GM19328 (cell line): ENCODE data around the gene STMP1.
"Not testable (repeated sequence)": the region's sequence is repeated elsewhere in the genome, so short reads cannot be mapped to it uniquely, and the experiment has no call there.

Experiments
- ATAC-seq: cut with Tn5 transposase; IDR thresholded peaks from one replicate; pipeline ENCODE4 v1.9.1; 2021; ENCODE audit warnings: mild to moderate bottlenecking, moderate library complexity; ENCODE audit not compliant: unreplicated experiment

Gene STMP1

DNA sequence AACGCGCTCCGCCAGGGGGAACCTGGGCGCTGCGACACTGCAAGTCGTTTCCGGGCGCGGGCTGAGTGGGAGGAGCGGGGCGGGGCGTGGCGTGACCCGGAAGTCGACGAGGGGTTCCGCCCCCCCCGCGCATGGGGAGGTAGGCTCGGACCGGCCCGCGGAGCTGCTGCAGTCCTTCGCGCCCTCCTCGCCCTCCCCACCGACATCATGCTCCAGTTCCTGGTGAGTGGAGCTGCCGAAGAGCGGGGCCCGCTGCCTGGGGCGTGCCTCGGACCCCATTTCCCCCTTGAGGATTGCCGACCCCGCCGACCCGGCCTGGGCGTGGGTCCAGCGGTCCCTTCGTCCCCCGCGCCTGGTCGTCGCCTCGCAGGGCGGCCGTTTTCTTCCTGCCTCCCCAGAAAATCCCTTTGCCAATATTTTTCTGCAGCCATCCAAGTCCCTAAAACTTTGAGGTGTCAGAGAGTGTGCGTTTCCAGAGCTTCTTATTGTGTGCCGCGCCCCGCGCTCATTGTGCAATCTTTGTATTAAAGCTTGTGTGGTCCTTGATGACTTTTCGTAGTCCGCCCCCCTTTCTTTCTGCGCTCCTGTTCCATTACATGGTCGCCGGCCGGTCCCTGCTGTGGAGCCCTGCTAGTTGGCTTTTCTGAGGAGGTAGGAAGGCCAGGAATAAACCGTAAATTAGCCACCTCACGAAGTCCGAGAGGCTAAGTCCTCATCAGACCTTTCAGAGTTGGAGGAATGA, at the start of gene STMP1:
Gene STMP1 (plus strand): TSS at position 142 of the 742 bp plus-strand sequence.
- peak; percentile 90 for ATAC-seq

DNA sequence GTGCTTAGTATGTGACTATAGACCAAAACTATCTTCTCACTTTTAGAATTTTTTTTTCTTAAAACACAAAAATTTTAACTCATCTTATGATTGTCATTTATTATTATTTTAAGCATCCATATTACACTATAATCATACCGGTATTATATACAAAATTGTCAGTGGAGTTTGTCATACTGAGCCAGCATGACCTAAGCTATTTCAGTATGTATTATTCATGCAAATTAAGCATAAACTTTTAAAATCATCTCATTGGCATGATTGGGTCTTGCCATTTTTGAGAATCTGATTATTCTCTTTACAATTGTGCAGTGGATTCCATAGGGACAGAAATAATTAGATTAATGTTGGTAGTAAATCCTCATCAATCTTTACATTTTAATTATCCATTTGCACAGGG, 46.2 kb upstream of the STMP1 start:
- no peak for ATAC-seq

DNA sequence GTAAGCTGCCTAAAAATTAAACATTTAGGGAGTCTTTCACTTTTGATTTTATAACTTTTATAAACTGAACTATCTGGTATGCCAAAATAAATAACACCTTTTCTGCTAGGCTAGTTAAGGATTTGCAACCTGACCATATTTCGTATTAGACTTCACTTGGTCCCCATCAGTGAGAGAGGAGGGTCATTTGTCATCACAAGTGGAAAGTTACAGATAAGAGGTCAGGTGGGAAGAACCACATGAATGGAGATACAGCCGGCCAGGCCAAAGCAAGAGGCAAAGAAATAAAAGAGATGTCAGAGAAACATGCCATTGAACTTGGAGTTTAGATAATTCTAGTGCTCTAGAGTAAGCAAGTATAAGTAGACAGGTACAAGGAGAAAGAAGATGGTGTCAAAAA, 44.5 kb upstream of the STMP1 start:
- ATAC-seq, result no peak

- no peak for ATAC-seq
Measured at GRCh38 chr7:135618510-135618909, 43.8 kb upstream of the STMP1 start.

DNA sequence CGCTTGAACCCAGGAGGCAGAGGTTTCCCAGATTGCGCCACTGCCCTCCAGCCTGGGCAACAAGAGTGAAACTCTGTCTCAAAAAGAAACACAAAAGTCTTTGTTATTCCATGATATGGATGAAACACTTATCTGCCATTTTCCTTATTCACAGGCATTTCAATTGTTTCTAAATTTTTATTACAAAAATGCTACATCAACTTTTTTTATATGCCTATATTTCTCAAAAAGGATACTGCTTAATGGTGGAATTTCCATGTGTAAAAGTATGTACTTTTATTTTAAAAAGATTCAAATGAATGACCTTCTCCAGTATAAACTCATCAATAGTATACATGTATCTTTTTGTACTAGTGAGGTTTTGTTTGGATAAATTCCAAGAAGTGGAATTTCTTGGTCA, 41.9 kb upstream of the STMP1 start:
- no peak for ATAC-seq

- no peak for ATAC-seq
Measured at GRCh38 chr7:135620980-135621850, 41.1 kb upstream of the STMP1 start.

DNA sequence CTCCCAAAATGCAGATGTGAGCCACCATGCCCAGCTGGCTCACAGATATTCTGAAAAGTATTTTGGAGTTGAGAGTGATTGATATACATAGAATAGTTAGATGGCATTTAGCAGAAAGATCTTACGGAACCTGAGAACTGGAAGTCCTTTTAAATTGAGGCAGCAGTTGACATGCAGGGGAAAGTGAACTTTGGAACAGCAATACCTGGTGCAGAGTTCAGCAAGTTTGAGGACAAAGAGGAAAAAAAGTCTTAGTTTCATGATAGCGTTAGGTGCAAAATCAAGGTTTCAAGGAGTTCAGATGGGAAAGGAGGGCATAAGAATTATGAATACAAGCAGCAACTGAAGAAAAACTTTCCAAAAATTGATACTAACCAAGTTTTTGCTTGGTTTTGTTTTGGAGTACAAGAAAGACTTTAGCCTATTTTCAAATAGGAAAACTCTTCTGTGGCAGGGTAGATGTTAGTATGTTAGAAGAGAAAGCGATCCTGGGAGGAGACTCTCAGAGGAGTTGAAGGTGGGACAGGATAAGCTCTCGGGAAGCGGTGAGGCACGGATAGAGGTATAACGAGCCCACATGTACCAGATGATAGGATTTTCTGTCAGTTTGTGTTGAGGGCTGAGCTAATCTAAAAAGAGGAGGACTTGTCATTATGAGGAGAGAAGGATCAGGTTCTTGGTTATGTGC, 28.0 kb upstream of the STMP1 start:
- no peak for ATAC-seq

DNA sequence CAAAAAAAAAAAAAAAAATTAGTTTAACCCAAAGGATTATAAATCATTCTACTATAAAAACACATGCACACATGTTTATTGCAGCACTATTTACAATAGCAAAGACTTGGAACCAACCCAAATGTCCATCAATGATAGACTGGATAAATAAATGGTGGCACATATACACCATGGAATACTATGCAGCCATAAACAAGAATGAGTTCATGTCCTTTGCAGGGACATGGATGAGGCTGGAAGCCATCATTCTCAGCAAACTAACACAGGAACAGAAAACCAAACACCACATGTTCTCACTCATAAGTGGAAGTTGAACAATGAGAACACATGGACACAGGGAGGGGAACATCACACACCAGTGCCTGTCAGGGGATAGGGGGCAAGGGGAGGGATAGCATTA, 22.6 kb upstream of the STMP1 start:
- ATAC-seq, result not testable (repeated sequence)

- ATAC-seq, result no peak
Measured at GRCh38 chr7:135644154-135644553, 18.2 kb upstream of the STMP1 start.

DNA sequence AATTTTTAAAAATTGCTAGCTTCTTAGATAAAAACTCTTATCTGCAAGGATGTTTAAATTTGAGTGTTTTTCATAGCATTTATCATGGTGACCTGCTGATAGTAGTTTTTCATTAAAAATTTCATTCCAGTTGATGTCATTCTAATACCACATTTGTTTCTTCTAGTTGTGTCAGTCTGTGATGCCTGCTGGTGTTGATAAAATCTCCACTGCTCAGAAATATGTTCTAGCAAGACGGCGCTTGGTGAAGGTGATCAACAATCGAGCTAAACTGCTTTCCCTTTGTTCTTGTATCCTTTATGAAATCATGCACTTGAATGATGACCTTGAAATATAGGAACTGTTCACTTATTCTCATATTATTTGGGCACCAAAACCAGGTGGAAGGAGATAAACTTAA, 17.6 kb upstream of the STMP1 start:
- ATAC-seq, result no peak

- no peak for ATAC-seq
Measured at GRCh38 chr7:135645296-135645904, 16.9 kb upstream of the STMP1 start.

GRCh38 chr7:135647755-135648154, 14.6 kb upstream of the STMP1 start:
- no peak for ATAC-seq

GRCh38 chr7:135648235-135648634, 14.1 kb upstream of the STMP1 start:
- no peak for ATAC-seq

DNA sequence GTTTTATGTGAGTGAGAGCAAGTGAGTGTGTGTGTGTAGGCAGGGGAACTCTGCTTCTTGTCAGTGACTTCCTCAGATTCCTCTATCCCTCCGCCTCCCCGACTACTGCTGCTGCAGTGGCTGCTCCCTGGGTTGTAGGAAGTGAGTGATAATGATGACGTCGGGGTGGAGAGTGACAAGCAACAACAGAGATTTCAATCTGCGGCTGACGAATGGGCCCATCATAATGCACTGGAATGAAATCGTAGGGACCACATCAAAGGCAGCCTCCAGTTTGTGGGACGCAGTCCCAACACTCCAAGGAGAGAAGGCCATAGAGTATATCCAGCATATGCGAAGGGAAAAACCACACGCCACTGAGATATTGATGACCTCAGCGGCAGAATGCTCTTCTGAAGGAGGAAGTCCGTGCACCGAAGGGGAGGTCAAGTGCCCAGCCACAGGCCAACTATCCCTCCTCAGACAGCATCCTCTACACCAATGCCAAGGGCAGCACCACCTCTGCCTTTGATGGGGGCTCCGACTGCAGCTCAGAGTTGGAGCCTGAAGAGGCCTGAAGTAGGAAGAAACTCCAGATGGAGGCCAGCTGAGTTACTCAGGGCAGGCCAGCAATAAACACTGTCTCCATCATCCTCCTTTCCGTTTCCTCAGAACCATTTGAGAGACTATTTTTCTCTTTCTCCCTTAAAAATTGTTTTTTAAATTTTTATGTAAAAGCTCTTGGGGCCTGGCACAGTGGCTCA, 11.3 kb upstream of the STMP1 start:
- ATAC-seq, result no peak

DNA sequence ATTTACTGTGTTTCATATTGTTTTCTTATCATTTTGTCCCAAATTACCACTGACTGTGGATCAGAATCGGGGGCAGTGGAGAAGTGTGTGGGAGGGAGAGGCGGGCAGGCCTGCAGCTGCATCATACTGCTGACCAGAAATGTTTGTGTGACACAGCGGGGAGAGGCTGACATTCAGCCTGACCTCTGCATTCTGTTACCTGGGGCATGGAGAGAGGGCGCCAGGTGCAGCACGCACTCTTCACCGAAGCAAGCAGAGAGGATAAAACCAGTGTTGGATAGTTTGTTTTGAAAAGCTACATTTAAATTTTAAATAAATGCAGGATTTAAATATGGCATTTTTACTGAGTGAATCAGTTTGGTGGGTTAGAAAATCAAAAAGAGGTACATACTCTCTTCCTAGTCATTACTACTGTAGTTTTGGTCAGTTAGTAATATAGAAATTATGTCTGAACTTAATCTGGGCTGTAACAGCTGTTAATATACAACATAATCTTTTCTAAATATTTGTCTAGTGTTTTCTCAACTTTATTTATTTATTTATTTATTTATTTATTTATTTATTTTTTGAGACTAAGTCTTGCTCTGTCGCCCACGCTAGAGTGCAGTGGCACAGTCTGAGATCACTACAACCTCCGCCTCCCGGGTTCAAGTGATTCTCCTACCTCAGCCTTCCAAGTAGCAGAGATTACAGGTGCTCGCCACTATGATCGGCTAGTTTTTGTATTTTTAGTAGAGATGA, 8.8 kb upstream of the STMP1 start:
- no peak for ATAC-seq

DNA sequence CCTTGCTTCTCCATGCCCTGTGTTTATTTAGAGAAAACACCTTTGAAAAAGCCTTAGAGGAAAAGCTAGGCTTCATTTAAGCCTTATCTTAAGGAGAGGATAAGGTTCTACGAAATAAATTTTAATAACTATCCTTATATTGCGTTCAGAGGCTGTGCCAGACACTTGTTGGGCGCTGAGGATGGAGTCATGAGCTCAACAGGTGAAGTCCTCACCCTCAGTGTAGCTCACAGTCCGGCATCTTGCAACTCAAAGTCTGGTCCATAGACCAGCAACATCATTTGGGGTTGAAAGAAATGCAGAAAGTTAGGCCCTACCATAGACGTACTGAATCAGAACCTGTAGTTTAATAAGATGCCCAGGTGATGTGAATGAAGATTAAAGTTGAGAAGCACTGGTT, 3.8 kb upstream of the STMP1 start:
- ATAC-seq, result no peak

DNA sequence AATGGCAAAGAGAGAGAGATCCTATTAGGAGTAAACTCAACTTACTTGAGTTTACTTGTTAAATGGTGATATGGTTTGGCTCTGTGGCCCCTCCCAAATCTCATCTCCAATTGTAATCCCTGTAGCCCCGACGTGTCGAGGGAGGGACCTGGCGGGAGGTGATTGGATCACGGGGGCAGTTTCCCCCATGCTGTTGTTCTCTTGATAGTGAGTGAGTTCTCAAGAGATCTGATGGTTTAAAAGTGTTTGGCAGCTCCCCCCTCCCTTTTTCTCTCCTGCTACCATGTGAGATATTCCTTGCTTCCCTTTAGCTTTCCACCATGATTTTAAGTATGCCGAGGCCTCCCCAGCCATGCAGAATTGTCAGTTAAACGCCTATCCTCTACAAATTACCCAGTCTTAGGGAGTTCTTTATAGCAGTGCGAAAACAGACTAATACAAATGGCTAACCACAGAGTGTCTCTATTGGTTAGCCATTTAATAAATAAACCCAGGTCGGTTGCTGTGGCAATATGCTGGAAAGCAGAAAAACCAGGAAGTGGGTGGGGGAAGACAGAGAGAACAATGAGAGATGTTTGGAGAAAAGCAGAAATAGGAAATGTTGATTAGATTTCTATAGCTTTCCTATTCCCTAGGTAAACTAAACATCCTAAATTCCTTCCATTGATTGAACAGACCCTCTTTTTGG, 3.0 kb upstream of the STMP1 start:
- ATAC-seq, result no peak

DNA sequence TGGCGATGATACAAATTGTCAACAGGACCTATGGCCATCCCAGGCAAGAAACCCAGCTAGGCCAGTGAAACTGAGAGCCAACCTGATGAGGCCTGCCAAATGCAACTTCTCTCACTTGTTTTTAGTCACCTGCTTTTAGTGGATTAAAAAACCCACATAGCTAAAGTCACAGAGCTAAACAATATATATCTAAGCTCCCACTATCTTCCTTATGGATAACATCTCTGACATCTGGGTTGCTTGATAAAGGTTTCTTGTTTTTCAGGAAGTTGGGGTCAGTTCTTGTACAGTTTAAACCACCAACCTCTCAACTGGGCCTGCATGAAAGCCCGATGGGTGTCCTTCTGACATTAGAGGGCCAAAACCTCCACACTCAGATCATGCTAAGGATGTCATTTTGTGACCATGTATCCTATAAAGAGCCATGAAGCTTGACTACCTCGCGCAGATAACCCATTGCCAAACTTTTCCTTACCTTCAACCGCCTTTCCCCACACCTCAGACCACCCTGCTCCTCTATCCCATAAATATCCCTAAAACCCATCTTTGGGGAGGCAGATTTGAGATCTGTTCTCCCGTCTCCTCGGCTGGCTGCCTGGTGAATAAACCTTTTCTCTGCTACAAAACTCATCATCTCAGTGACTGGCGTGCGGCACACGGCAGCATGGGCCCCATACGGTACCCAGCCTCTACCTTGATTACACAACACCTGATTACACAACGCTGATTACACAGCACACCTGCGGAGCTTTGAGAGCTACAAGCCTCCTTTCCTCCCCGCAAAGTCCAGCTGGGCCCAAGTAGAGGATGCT, 797 bp upstream of the STMP1 start:
- ATAC-seq, result no peak

DNA sequence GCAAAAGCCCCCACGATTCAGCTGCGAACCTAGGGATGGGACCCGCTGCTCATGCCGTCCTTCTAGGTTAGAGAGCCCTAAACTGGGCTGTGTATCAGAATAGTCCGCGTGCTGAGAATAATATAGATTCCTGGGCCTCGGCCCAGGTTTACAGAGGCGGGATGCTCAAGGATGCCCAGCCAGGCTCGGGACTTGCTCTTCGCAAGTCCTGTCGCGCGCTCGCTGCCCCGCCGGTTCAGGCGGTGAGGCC, 266 bp upstream of the STMP1 start:
- ATAC-seq, result no peak
